ENCODE data around the gene EXOC6B.

Gene EXOC6B

DNA sequence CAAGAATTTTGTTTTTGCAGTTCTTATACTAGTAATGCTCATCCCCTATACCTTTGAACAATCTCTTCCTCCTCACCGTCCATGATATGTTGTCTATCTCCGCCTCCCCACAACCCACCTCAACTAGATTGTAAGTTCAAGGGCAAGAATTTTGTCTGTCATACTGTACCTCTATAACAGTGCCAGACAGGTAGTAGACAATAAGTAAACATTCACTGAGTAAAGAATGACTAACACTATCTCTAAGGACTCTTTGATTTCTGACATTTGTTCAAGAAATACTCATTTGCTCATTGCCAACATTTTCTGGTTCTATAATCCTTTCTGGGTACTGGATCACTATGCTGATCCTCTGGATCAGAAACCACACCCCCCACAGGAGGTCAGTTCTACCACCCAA, 82.4 kb downstream of the EXOC6B start:
- no peaks in the 10 kb centered on the region for H3K27me3 Mint-ChIP-seq
- no peak overlapping the region for H3K4me3 Mint-ChIP-seq
- no peak overlapping the region for H3K27ac Mint-ChIP-seq
- no peaks in the 10 kb centered on the region for H3K9me3 Mint-ChIP-seq
- peaks cover 1% of the 10 kb centered on the region for H3K36me3 Mint-ChIP-seq
- H3K4me1 Mint-ChIP-seq, result peaks cover 3% of the 10 kb centered on the region

DNA sequence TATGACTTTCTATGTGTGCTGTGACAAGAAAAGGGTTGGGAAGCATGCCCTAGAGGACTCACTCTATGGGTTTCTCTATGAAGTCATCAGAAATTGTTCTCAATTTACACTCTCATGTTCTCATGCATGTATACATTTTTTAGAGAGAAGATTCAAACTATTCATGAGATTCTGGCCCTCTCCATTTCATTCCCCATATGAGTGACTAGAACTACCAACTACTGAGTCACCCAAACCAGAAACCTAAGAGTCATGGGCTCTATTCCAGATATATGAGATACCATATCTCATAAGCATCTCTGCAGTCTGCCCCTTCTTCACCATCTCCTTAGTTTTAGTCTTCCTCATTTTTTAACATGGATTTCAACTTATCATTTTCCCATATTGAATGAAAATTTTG, 87.7 kb downstream of the EXOC6B start:
- H3K27ac Mint-ChIP-seq, result no peak overlapping the region
- H3K9me3 Mint-ChIP-seq, result no peaks in the 10 kb centered on the region
- peaks cover 6% of the 10 kb centered on the region for H3K36me3 Mint-ChIP-seq
- H3K4me3 Mint-ChIP-seq, result no peak overlapping the region
- no peaks in the 10 kb centered on the region for H3K27me3 Mint-ChIP-seq
- H3K4me1 Mint-ChIP-seq, result no peaks in the 10 kb centered on the region

DNA sequence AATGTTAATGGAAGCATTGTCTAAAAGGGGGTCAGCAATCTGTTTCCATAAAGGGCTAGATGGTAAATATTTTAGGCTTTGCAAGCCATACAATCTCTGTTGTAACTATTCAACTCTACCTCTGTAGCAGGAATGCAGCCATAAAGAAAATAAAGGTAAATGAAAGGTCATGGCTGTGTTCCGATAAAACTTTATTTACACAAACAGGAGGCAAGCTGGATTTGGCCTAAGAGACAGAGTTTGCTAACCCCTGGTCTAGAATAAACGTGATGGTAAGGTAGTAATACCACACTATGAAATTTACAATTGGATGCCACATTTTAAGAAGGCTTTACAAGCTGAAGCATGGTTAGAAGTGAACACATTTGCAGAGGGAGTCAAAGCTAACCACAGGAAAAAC, 91.4 kb downstream of the EXOC6B start:
- Mint-ChIP-seq H3K4me1 (no peaks in the 10 kb centered on the region), H3K9me3 (no peaks in the 10 kb centered on the region), H3K27me3 (no peaks in the 10 kb centered on the region), H3K36me3 (peaks cover 7% of the 10 kb centered on the region), H3K4me3 (no peak overlapping the region), H3K27ac (no peak overlapping the region)

DNA sequence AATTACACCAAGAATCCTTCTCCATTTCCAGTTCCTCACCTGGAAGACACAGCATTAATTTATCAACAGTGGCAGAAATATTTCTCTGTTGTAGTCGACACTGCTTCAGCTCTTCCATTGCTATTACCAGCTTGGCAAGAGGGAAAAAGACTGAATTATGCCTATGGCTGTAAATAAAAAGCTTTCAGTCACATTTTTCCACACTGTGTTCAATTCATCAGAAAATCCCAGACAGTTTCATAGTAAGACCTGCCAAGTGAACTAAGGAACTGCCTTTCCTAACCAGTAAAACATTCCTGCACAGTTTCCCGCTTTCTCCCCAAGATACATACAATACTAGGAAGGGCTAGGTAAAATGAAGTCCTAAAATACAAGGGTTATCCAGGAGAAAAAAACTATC, 94.7 kb downstream of the EXOC6B start:
- H3K4me1 Mint-ChIP-seq, result no peaks in the 10 kb centered on the region
- no peaks in the 10 kb centered on the region for H3K27me3 Mint-ChIP-seq
- H3K9me3 Mint-ChIP-seq, result no peaks in the 10 kb centered on the region
- peaks cover 2% of the 10 kb centered on the region for H3K36me3 Mint-ChIP-seq
- no peak overlapping the region for H3K4me3 Mint-ChIP-seq
- no peak overlapping the region for H3K27ac Mint-ChIP-seq

DNA sequence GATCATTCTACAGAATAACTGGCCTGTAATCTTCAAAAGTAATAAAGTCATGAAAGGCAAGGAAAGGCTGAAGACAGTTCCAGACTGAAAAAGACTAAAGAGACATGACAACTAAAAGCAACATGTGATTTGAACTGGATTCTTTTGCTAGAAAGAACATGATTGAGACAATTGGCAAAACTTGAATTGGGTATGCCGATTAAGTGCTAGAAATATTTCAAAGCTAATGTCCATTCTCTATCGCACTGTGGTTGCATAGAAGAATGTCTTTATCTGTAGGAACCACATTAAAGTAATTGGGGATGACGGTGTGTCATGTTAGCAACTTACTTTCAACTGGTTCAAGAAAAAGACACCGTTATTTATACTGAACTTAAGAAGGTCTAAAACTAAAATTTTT, 98.5 kb downstream of the EXOC6B start:
- H3K4me1 Mint-ChIP-seq, result no peaks in the 10 kb centered on the region
- no peaks in the 10 kb centered on the region for H3K36me3 Mint-ChIP-seq
- no peak overlapping the region for H3K4me3 Mint-ChIP-seq
- H3K27ac Mint-ChIP-seq, result no peak overlapping the region
- no peaks in the 10 kb centered on the region for H3K27me3 Mint-ChIP-seq
- H3K9me3 Mint-ChIP-seq, result no peaks in the 10 kb centered on the region

DNA sequence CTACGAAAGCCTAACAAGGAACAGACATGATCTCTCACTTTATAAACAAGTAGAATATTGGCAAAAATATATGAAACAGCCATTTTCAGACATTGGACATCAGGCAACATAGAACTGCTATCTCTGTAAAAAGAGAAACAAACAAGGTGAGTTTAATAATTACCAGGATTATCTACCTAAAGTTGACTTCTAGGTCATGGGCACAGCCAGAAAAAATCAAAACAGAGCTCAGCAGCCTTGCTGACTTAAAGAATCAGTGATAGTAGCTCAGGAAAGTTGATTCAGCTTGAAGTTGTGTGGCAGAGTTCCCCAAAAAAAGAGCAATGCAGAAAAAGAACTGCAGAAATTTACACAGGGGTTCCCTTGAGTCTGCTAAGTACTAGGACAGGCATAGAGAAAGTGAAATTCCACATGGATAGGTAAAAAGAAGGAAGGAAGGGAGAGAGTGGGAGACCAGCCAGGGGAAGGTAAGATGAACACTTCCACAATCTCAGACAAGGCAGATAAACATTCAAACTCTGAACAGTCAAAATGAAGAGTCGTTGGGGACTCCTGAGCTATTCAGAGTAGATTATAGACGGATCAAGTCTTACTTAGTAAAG, 102.0 kb downstream of the EXOC6B start:
- no peaks in the 10 kb centered on the region for H3K9me3 Mint-ChIP-seq
- no peaks in the 10 kb centered on the region for H3K4me1 Mint-ChIP-seq
- no peak overlapping the region for H3K4me3 Mint-ChIP-seq
- peaks cover 2% of the 10 kb centered on the region for H3K36me3 Mint-ChIP-seq
- H3K27me3 Mint-ChIP-seq, result no peaks in the 10 kb centered on the region
- H3K27ac Mint-ChIP-seq, result no peak overlapping the region

DNA sequence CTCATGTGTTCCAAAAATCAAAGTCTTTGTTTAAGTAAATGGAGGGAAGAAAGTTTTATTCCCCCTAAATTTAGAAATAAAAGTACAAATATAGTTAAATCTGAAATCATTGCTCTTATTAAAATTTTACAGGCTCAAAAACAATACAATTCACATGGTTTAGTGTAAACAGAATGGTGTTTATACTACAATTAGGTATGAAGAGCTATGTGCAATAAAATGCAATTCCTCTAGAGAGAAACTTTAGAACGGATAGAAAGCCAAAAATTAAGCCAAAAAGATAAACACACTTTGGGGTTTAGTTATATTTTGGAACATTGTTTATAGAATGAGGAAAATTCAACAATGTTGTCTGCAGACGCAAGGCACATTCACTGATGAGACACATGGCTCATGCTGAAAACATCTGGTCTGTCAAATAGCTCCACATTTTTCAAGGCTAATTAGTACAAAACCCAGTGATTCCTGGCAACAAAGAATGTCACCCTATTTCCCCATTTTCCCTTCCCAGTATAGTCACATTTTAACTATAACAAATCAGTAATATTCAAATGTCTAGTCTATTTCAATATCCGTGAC, 103.3 kb downstream of the EXOC6B start:
- H3K27me3 Mint-ChIP-seq, result no peaks in the 10 kb centered on the region
- no peak overlapping the region for H3K4me3 Mint-ChIP-seq
- no peaks in the 10 kb centered on the region for H3K4me1 Mint-ChIP-seq
- H3K27ac Mint-ChIP-seq, result no peak overlapping the region
- H3K9me3 Mint-ChIP-seq, result no peaks in the 10 kb centered on the region
- peaks cover 9% of the 10 kb centered on the region for H3K36me3 Mint-ChIP-seq

DNA sequence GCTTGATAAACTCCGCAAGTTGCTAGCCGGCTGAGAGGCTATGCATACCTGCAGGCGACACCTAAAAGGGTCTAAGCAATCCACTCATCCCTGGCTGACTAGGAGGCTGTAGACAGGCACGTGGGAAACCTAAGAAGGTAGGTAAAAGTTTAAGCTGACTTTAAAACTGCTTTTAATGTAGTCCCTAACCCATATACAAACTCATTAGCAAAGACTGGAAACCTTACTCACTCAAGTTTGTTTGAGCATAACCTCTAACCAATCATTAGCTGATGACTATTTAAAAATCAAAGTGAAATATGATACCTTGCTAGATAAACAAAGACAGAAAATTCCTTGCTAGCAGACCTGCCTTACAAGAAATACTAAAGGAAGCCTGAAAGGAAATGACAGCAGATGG, 106.4 kb downstream of the EXOC6B start:
- H3K4me1 Mint-ChIP-seq, result no peaks in the 10 kb centered on the region
- H3K4me3 Mint-ChIP-seq, result no peak overlapping the region
- no peaks in the 10 kb centered on the region for H3K27me3 Mint-ChIP-seq
- H3K27ac Mint-ChIP-seq, result no peak overlapping the region
- H3K36me3 Mint-ChIP-seq, result peaks cover 22% of the 10 kb centered on the region
- H3K9me3 Mint-ChIP-seq, result no peaks in the 10 kb centered on the region

DNA sequence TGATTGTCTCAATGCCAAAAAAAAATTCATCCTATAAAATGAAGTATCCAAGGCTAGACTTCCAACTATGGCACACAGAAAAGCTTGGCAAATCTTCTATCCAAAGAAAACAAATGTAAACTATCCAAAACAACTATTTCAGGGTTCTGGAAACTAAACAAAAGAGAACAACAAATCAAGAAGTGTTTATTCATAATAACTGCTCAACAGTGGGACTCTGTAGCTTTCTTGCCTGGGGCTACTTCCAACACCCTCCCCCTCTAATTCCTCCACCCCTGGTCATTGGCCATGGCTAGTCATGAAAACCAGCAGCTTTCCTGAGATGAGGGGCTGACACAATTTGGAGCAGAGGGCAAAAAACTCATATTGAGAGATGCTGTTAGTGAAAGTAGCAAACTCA, 107.0 kb downstream of the EXOC6B start:
- Mint-ChIP-seq H3K27me3 (no peaks in the 10 kb centered on the region), H3K27ac (no peak overlapping the region), H3K9me3 (no peaks in the 10 kb centered on the region), H3K36me3 (peaks cover 23% of the 10 kb centered on the region), H3K4me3 (no peak overlapping the region), H3K4me1 (no peaks in the 10 kb centered on the region)

DNA sequence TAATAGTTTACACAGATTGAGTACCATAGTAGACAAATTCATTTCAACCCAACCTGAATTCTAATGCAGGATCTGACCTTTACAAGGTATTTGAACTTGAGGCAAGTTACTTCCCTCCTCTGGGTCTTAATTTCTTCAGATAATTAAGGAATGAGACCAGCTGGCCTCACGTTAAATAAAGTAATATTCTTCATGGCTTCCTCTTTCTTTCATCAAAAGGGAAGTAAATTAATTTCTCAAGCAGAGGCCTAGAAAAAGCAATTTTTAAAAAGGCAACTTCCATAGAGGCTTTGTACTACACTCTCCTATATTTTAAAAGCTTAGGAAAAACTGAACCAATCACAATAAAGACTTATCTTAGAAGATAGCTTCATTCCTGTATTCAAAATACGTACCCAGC, 109.2 kb downstream of the EXOC6B start:
- peaks cover 30% of the 10 kb centered on the region for H3K36me3 Mint-ChIP-seq
- no peaks in the 10 kb centered on the region for H3K27me3 Mint-ChIP-seq
- H3K27ac Mint-ChIP-seq, result no peak overlapping the region
- no peak overlapping the region for H3K4me3 Mint-ChIP-seq
- no peaks in the 10 kb centered on the region for H3K4me1 Mint-ChIP-seq
- no peaks in the 10 kb centered on the region for H3K9me3 Mint-ChIP-seq

DNA sequence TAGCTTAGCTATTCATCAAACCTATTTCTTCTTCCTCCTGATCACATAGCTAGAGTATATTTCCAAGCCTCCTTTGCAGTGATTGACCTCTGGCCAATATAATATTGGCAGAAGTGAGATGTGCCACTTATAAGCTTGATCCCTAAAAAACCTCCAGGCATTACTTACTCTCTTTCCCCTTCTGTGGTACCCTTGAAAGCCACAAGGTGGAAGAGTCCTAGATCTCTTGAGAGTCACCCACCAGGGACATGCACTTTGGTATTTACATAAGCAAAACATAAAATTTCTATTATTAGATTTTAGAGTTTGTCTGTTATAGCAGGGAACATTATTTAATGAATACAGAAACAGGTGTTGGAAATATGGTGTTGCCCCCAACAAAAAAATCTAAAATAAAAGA, 112.0 kb downstream of the EXOC6B start:
- no peak overlapping the region for H3K27ac Mint-ChIP-seq
- no peak overlapping the region for H3K4me3 Mint-ChIP-seq
- H3K4me1 Mint-ChIP-seq, result no peaks in the 10 kb centered on the region
- no peaks in the 10 kb centered on the region for H3K27me3 Mint-ChIP-seq
- no peaks in the 10 kb centered on the region for H3K9me3 Mint-ChIP-seq
- H3K36me3 Mint-ChIP-seq, result peaks cover 36% of the 10 kb centered on the region

DNA sequence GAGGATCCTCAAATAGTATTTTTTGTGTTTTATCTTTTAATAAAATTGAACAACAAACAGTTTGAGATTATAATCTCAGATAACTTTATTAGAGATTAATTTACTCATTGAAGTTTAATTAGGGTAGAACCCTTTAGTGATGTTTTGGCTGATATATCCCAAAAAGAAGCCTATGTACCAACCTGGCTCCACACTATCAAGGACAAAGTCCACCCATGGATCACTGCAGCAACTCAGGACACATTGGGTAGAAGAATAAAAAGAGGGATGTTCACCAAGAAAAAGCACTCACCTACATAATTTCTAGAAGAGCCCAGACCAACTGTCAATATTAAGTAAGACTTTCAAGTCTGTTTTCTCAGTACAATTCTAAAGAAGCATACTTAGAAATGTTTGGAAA, 112.9 kb downstream of the EXOC6B start:
- Mint-ChIP-seq H3K9me3 (no peaks in the 10 kb centered on the region), H3K27ac (no peak overlapping the region), H3K4me3 (no peak overlapping the region), H3K27me3 (no peaks in the 10 kb centered on the region), H3K4me1 (no peaks in the 10 kb centered on the region), H3K36me3 (peaks cover 35% of the 10 kb centered on the region)

DNA sequence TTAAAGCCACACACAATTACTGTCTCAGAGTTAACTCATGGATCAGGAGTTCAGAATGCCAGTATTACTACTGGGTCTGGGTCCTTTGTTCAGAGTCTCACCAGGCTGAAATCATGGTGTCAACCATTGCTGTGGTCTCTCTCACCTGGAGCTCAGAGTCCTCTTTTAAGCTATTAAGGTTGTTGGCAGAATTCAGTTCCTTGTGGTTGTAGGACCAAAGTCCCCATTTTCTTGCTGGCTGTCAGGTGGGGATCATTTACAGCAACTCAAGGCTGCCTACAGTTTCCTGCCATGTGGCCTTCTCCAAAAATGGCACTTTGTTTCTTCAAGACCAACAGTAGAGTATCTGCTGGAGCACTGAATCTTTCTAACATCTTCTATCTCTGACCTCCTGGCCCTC, 113.5 kb downstream of the EXOC6B start:
- peaks cover 31% of the 10 kb centered on the region for H3K36me3 Mint-ChIP-seq
- H3K27me3 Mint-ChIP-seq, result no peaks in the 10 kb centered on the region
- H3K27ac Mint-ChIP-seq, result no peak overlapping the region
- H3K4me1 Mint-ChIP-seq, result no peaks in the 10 kb centered on the region
- H3K4me3 Mint-ChIP-seq, result no peak overlapping the region
- H3K9me3 Mint-ChIP-seq, result no peaks in the 10 kb centered on the region

DNA sequence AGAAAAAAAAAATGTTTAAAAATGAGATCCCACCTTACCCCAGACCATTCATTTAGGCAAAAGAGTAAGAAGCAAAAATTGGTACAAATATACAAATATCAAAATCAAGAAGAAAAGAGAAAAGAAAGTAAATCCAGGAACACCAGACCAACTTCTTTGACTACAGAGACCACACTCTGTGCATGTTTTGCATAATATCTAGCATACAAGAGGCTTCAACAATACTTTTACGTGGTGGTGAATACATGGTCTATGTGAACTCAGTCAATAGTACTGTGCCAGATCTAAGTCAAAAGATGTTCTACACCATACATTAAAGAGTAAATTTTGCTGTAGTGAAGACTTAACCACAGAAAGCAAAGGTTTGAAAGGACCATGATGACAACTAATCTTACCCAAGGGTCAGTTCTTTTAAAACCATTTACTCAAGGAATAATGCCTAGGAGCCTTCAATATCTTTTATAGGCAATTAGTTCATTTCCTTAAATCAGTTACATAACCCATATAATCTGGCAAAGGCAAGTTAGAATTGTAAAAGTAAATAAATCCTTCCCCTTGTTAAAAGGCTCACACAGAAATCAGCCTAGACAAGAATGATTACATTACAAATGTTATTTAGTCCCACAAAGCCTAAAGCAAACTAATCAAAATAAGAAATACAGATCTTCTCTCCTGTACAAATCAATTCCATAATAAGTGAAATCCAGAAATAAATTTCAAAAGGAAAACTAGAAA, 115.2 kb downstream of the EXOC6B start:
- Mint-ChIP-seq H3K4me1 (no peaks in the 10 kb centered on the region), H3K27me3 (no peaks in the 10 kb centered on the region), H3K9me3 (peaks cover 2% of the 10 kb centered on the region), H3K36me3 (peaks cover 29% of the 10 kb centered on the region), H3K4me3 (no peak overlapping the region), H3K27ac (no peak overlapping the region)

DNA sequence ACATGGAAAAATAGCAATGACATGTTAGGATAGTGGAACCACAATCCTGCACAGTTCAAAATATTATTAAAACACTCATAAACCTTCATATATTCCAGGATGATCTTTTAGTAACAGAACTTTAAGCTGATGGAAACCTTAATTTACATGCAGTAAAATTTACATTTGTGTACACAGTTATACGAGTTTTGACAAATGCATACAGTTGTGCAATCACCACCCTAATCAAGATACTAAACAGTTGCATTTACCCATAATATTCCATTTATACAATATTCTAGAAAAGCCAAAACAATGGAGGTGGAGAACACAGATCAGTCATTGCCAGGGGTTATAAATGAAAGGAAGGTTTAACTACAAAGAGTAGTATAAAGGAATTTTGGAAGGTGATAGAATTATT, 117.6 kb downstream of the EXOC6B start:
- Mint-ChIP-seq H3K36me3 (peaks cover 29% of the 10 kb centered on the region), H3K4me1 (no peaks in the 10 kb centered on the region), H3K27me3 (no peaks in the 10 kb centered on the region), H3K4me3 (no peak overlapping the region), H3K9me3 (peaks cover 5% of the 10 kb centered on the region), H3K27ac (no peak overlapping the region)

DNA sequence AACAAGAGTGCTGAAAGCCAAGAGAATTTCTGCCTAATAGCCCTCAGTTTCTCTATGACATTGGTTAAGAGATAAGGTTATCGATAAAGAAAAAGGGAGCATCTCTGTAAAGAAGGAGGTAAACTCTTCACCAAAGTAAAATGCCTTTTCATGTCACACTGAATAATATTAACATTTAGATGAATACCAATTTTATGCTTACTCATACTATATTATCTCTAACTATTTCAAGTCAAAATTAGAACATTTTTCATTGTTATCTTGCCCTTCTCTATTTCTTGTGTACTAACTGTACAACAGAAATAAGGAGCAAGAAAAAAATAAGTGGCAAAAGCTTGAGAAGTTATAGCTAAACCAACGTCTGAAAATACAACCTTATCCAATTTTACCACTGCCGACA, 127.5 kb downstream of the EXOC6B start:
- H3K27ac Mint-ChIP-seq, result no peak overlapping the region
- no peaks in the 10 kb centered on the region for H3K27me3 Mint-ChIP-seq
- H3K4me1 Mint-ChIP-seq, result no peaks in the 10 kb centered on the region
- H3K9me3 Mint-ChIP-seq, result no peaks in the 10 kb centered on the region
- H3K4me3 Mint-ChIP-seq, result no peak overlapping the region
- peaks cover 20% of the 10 kb centered on the region for H3K36me3 Mint-ChIP-seq
